GM21723 (cell line): ENCODE data around the gene SDK2.

Experiments
- ATAC-seq: cut with Tn5 transposase; IDR thresholded peaks from one replicate; pipeline ENCODE4 v1.9.1; 2021; ENCODE audit warnings: mild to moderate bottlenecking, moderate library complexity; ENCODE audit not compliant: unreplicated experiment

The SDK2 gene

GRCh38 chr17:73397856-73398540, 246.2 kb downstream of the SDK2 start:
- no peak for ATAC-seq

DNA sequence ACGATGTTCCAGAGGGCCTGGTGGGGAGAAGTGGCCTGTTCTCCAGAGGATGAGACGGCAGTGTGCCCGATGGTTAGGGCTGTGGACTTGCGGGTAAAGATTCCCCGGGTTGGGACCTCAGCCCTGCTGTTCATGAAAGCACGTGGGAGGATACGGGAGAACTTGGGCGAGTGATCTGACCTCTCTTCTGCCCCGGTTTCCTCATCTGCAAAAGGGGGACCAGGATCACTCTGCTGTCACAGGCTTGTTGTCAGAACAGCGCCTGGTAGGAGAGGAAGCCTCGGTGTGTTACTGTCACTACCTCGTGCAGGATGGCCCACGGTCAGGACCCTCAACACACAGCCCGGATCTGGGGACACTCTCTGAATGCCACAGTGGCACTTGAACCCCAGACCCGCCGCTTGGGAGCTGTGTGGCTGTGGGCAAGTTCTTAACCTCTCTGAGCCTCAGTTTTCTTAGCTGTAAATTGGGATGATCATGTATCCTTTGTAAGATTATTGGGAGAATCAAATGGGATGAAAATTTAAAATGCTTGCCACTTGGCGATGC, 246.9 kb downstream of the SDK2 start:
- ATAC-seq: no peak

- ATAC-seq: no peak
Observed at GRCh38 chr17:73396431-73397277, 247.6 kb downstream of the SDK2 start.

GRCh38 chr17:73394512-73395450, 249.5 kb downstream of the SDK2 start:
- ATAC-seq: no peak

- ATAC-seq: no peak
Observed at GRCh38 chr17:73393962-73394361, 250.3 kb downstream of the SDK2 start.

GRCh38 chr17:73393381-73393780, 250.9 kb downstream of the SDK2 start:
- no peak for ATAC-seq

DNA sequence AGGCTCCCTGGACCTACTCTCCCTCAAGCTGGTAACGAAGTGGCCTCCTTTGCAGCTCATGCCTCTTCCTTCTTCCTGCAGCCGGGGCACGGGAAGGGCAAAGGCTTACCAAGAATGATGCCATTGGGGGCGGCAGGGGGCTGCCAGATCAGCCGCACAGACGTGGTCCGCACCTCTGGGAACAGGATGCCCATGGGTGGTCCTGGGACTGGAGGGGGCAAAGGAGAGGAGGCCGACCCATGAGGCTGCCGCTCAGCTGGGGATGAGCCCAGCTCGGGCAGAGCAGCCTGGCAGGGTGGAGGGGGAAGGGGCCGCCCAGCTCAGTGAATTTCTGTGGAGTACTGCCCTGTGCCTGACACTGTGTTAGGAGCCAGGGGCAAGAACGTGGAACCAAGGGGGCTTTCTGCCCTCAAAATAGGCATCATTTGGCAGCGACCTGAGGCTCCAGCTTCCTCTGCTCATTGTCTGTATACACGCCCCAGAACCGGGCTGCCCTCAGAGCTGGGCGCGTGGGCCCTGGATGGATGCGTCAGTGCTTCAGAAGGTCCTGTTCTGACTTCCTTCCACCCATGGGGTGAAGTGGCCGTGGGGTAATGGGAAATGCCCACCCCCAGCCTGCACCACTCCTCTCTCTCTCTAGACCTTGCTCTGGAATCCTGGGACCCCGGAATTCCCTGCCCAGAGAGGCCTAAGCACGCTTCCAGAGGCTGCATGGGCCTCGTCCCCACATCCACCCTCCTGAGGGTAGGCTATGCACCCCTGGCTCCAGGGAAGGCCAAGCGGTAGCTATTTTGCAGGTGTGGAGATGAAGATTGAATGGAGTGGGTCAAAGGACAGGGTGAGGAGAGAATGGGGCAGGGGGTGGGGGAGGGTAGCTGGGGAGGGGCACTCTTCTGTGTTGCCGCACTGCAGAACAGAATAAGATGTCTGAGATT, 252.6 kb downstream of the SDK2 start:
- ATAC-seq: no peak

DNA sequence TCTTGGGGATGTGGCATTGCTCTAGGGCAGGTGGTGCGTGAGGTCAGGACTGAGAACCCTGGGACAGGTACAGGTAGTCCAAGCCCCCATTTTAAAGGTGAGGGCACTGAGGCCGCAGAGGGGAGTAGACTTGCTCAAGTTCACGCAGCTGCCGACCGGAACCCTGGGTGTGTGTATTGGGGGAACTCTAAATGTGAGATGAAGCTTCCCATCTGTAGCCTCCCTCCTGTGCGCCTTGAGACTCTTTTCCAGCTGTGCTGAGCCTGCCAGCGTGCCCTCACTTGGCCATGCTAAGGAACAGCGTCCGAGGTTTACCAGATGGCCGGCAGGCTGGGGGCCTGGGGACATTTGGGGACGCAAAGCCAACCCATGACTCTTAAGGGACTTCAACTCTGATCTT, 253.4 kb downstream of the SDK2 start:
- no peak for ATAC-seq

DNA sequence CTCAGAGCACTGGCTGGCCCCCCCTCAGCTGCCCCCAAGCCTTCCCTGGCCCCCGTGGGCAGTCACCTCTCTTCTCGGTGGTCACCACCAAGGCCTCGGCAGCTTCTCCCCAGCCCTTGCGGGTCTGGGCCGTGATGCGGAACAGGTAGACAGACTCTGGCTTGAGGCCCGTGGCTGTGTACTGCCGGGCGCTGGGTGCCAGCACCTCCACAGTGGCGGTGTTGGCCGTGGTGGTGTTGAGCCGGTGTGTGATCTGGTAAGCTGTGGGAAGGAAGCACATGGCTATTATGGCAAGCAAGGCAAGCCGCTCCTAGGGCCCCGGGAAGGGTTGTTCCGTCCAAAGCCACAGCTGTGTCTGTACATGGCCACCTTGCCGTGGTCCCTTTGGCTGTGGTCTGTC, 254.0 kb downstream of the SDK2 start:
- ATAC-seq: no peak

DNA sequence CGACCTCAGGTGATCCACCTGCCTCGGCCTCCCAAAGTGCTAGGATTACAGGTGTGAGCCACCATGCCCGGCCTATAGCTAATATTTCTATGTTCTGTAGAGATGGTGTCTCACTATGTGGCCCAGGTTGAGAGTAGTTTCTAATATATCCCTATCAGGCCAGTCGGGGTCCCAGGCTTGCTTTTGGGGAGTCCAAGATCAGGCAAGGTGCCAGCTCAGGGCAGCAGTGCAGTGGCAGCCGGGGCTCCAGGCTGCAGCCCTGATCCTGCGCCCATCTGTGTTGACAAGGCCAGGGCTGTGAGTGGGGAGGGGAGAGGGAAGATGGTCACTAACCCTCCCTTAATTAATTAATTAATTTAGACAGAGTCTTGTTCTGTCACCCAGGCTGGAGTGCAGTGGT, 254.8 kb downstream of the SDK2 start:
- ATAC-seq: no peak

GRCh38 chr17:73388578-73388905, 255.7 kb downstream of the SDK2 start:
- no peak for ATAC-seq

DNA sequence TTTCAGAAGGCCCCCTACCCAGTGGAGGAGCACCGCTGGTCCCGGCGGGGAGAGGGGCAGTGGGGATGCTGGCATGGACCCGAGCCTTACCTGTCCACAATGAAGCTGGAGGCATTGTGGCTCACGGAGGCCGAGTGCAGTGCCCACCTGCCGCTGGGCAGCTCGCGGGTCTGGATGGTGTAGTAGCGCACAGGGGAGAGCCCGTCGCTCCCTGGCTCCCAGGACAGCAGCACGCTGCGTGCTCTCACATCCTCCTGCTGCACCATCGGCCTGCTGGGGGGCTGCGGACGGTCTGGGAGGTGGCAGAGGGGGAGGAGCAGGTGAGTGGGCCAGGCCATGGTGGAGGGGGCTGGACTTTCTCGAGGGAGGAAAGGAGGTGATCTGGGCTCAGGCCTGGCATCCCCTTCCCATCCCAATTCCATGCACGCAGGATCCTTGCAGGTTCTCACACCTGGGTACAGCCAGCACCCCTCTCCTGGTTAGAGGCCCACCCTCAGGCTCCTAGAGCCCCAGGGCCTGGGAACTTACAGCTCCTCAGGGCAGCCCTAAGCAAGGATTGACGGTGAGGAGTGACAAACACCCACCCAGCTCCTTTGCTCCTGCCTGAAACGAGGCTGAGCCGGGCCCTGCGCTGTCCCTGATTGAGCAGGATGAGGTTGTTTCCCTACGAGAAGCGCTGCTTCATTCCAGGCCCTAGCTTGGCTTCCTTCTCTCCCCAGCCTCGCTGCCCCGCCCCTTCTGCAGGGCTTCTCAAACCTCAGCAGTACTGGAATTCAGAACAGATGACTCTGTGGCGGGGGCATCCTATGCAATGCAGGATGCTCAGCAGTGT, 256.3 kb downstream of the SDK2 start:
- no peak for ATAC-seq

DNA sequence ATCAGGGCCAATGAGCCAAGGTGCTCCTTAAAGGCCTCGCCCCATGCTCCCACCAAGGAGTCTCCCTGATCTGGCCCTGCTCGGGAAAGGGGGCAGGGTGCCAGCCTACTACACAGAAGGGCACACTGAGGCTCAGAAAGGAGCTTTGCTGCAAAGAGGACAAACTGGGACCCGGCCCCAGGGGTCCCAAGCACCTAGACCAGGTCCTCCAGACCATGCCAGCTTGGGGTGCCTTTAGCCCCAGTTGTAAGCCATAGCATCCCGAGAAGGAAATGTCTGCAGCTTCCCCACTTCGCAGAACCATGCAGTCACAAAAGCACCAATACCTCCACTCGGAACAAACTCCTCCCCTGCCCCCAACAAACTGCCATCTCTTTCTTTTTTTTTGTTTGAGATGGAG, 257.7 kb downstream of the SDK2 start:
- no peak for ATAC-seq

DNA sequence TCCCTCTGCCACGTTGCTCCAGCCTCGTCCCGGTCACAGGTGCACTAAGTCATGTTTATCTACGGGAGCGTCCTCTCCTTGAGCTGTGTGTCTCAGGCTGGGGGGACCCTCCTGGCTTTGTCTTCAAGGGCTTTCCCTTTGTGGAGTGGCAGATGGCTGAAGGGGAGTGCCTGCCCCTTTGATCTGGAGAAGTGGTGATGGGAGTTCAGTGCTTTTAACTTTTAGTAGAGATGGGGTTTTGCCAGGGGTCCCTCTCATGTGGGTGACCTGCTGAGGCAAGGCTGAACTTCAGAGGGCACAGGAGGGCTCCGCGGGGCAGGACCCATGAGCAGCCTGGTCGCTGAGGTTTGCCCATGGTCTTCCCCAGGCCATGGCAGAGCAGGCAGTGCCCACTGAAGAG, 259.3 kb downstream of the SDK2 start:
- no peak for ATAC-seq

DNA sequence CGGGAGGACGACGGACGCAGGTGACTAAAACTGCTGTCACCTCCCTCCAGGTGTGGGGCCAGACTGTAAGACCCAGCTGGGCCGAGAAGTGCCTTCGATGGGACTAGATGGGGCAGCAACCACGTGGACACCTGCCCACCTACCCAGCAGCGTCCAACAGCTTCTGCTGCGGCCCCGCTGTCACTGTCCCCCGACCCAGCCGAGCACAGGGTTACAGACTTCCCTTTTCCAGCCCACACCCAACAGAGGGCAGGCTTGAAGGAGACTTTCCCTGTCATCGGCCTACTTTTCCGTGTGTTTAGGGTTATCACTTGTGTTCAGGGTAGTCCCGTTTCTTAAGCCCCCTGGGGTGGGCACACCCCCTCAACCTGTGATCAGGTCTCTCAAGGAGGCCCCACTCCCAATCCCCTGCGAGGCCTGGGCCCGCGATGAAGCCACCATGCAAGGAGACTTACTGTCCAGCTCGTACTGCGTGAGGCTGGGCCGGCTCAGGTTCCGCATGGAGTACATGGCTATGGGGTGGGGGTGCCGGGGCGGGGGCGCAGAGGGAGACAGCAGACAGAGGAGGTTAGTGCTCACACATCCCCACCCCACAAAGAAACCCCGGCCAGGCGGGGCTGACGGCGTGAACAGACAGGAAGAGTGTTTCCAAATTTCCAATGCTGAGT, 263.7 kb downstream of the SDK2 start:
- ATAC-seq: no peak

GRCh38 chr17:73379826-73380225, 264.4 kb downstream of the SDK2 start:
- no peak for ATAC-seq

GRCh38 chr17:73378974-73379470, 265.2 kb downstream of the SDK2 start:
- no peak for ATAC-seq

- no peak for ATAC-seq
Observed at GRCh38 chr17:73376636-73377035, 267.6 kb downstream of the SDK2 start.
